Mesothelial cell of epicardium (in vitro differentiated cells): ENCODE results near the gene CDH12. TPM values are rescaled to one million over a fixed set of nuclear protein-coding genes. Genes with fewer than 3 reads are reported as not detected.
"Not testable (repeated sequence)": the region's sequence is repeated elsewhere in the genome, so short reads cannot be mapped to it uniquely, and the experiment has no call there.

Source experiments
- DNase-seq, 2 experiments: peaks; one replicate each; pipeline ENCODE4 v3.0.0; 2021; ENCODE audit warnings: low spot score in 2 of 2; ENCODE audit not compliant: unreplicated experiment in 2 of 2
- H3K27ac Mint-ChIP-seq: 2 replicates; pipeline ENCODE4 v1.8.0; 2021; ENCODE audit warnings: mixed read lengths
- H3K27me3 Mint-ChIP-seq: 2 replicates; pipeline ENCODE4 v1.8.0; 2021; ENCODE audit warnings: low read depth, mixed read lengths
- H3K36me3 Mint-ChIP-seq: 2 replicates; pipeline ENCODE4 v1.8.0; 2021; ENCODE audit warnings: mixed read lengths
- H3K4me1 Mint-ChIP-seq: 2 replicates; pipeline ENCODE4 v1.8.0; 2021; ENCODE audit warnings: mixed read lengths
- H3K4me3 Mint-ChIP-seq: 2 replicates; pipeline ENCODE4 v1.8.0; 2021; ENCODE audit warnings: mild to moderate bottlenecking, moderate library complexity, mixed read lengths
- H3K9me3 Mint-ChIP-seq: 2 replicates; pipeline ENCODE4 v1.8.0; 2021; ENCODE audit warnings: mixed read lengths
- total RNA-seq: library from RNA; stranded (reverse); gene quantifications from 3 replicates; pipeline ENCODE4 v1.2.1, GENCODE V29; 2021
- TF ChIP-seq, protein P1 (sequence below): fragments of 200-600 bp; sonication (generic); IDR thresholded peaks from one replicate; pipeline ENCODE4 v1.5.0; 2021; ENCODE audit warnings: antibody characterized with exemption; ENCODE audit not compliant: unreplicated experiment

The CDH12 gene
- total RNA-seq, 1 donor from 2014 or later = 1.6 TPM

DNA sequence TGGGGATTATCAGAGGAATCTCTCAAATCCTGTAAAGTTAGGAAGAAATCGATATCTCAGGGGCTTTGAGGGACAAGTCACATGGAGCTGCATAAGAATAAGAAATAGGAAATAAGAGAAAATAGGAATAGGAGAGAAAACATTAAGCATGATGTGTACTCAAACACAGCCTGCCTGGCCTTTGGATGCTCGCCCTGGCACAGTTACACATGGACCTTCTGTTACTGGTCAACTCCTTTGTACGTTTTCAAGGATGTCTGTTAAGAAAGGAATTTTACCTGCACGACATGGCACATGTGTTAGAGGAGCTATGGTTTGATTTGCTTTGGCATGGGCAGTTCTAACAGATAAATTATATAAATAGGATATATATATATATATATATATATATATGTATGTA lies 321.2 kb downstream of the CDH12 start:
- Mint-ChIP-seq H3K4me3 (no peak overlapping the region), H3K4me1 (no peaks in the 10 kb centered on the region), H3K27ac (no peak overlapping the region), H3K27me3 (peaks cover 5% of the 10 kb centered on the region), H3K9me3 (peaks cover 4% of the 10 kb centered on the region), H3K36me3 (no peaks in the 10 kb centered on the region)
- TF ChIP-seq, protein P1, sequence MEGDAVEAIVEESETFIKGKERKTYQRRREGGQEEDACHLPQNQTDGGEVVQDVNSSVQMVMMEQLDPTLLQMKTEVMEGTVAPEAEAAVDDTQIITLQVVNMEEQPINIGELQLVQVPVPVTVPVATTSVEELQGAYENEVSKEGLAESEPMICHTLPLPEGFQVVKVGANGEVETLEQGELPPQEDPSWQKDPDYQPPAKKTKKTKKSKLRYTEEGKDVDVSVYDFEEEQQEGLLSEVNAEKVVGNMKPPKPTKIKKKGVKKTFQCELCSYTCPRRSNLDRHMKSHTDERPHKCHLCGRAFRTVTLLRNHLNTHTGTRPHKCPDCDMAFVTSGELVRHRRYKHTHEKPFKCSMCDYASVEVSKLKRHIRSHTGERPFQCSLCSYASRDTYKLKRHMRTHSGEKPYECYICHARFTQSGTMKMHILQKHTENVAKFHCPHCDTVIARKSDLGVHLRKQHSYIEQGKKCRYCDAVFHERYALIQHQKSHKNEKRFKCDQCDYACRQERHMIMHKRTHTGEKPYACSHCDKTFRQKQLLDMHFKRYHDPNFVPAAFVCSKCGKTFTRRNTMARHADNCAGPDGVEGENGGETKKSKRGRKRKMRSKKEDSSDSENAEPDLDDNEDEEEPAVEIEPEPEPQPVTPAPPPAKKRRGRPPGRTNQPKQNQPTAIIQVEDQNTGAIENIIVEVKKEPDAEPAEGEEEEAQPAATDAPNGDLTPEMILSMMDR = no peak
- no peak for DNase-seq

GRCh38 chr5:22521521-22521920 lies 331.6 kb downstream of the CDH12 start:
- H3K36me3 Mint-ChIP-seq = no peaks in the 10 kb centered on the region
- peaks cover 17% of the 10 kb centered on the region for H3K9me3 Mint-ChIP-seq
- TF ChIP-seq, protein P1 = no peak
- no peak overlapping the region for H3K27ac Mint-ChIP-seq
- peaks cover 4% of the 10 kb centered on the region for H3K4me1 Mint-ChIP-seq
- no peak for DNase-seq
- no peaks in the 10 kb centered on the region for H3K27me3 Mint-ChIP-seq
- no peak overlapping the region for H3K4me3 Mint-ChIP-seq

DNA sequence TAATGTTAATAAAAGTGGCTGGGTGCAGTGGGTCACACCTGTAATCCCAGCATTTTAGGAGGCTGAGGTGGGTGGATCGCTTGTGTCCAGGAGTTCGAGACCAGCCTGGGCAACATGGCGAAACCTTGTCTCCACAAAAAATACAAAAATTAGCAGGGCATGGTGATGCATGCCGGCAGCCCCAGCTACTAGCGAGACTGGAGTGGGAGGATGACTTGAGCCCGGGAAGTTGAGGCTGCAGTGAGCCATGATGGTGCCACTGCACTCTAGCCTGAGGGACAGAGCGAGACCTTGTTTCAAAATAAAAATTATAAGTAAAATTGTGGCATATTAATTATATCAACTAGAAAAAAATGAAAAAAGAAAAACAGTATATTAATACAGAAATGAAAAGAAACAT lies 336.6 kb downstream of the CDH12 start:
- not testable (repeated sequence) for H3K27ac Mint-ChIP-seq, H3K9me3 Mint-ChIP-seq, H3K4me1 Mint-ChIP-seq, H3K27me3 Mint-ChIP-seq, DNase-seq, H3K36me3 Mint-ChIP-seq, H3K4me3 Mint-ChIP-seq

GRCh38 chr5:22514231-22514630 lies 338.9 kb downstream of the CDH12 start:
- TF ChIP-seq, protein P1 = no peak
- Mint-ChIP-seq H3K27ac (no peak overlapping the region), H3K27me3 (peaks cover 5% of the 10 kb centered on the region), H3K4me1 (peaks cover 11% of the 10 kb centered on the region), H3K4me3 (no peak overlapping the region), H3K36me3 (no peaks in the 10 kb centered on the region), H3K9me3 (no peaks in the 10 kb centered on the region)
- DNase-seq = no peak

- Mint-ChIP-seq H3K4me3 (no peak overlapping the region), H3K4me1 (peaks cover 10% of the 10 kb centered on the region), H3K36me3 (peaks cover 4% of the 10 kb centered on the region), H3K9me3 (peaks cover 17% of the 10 kb centered on the region), H3K27ac (no peak overlapping the region), H3K27me3 (peaks cover 11% of the 10 kb centered on the region)
- TF ChIP-seq, protein P1 = no peak
- no peak for DNase-seq
Measured at GRCh38 chr5:22505891-22506290, 347.3 kb downstream of the CDH12 start.

DNA sequence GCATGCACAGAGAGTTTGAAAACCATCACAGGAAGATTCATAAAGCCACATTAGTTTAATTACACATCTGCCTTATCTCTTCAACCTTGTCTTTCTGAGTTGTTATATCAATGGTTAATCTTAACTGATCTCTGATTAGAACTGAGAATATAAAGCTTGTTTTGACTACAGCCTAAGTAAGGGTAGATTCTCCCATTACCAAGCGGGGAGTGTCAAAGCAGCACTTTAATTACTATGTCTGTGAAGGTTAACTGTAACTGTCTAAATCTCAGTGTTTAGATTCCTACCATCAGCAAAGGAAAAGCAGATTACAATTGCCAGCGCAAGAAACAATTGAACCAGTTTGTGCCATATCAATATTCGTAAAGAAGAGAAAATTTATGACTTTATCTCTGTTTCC lies 348.7 kb downstream of the CDH12 start:
- DNase-seq = no peak
- Mint-ChIP-seq H3K9me3 (peaks cover 17% of the 10 kb centered on the region), H3K4me3 (no peak overlapping the region), H3K36me3 (peaks cover 4% of the 10 kb centered on the region), H3K27me3 (peaks cover 11% of the 10 kb centered on the region), H3K4me1 (peaks cover 8% of the 10 kb centered on the region), H3K27ac (no peak overlapping the region)
- TF ChIP-seq, protein P1 = no peak
